Keratinocyte (primary cell): ENCODE results near the gene TSPAN4. TPM values are rescaled to one million over a fixed set of nuclear protein-coding genes. Genes with fewer than 3 reads are reported as not detected.

ENCODE experiments used
- DNase-seq: peaks from one replicate; pipeline ENCODE4 v3.0.0-alpha.2; 2011; ENCODE audit warnings: low read depth, missing footprints, low spot score
- FAIRE-seq: peaks from 2 replicates; lab custom pipeline; 2011; peaks lifted over from hg19 to GRCh38; lab: Jason Lieb, UNC
- H2AFZ ChIP-seq: 2 replicates; pipeline ENCODE4 v1.6.0; 2012; ENCODE audit warnings: low read length, control low read depth, inconsistent platforms; ENCODE audit not compliant: control insufficient read depth
- H3K27ac ChIP-seq: 2 replicates; pipeline ENCODE4 v1.5.1; 2011; ENCODE audit warnings: low read length; ENCODE audit not compliant: control insufficient read depth, insufficient read depth
- H3K27me3 ChIP-seq: 3 replicates; pipeline ENCODE4 v1.6.0; 2011; ENCODE audit warnings: low read length; ENCODE audit not compliant: control insufficient read depth, insufficient read depth; ENCODE audit errors: extremely low read depth
- H3K36me3 ChIP-seq, 2 experiments: 2 replicates in 1 of 2; 3 replicates in 1 of 2; pipeline ENCODE4 v1.5.1; 2011; ENCODE audit warnings: low read length in 2 of 2, mild to moderate bottlenecking in 1 of 2; ENCODE audit not compliant: control insufficient read depth in 2 of 2, insufficient read depth in 2 of 2; ENCODE audit errors: extremely low read depth in 1 of 2
- H3K4me1 ChIP-seq: 3 replicates; pipeline ENCODE4 v1.5.1; 2011; ENCODE audit warnings: low read length; ENCODE audit not compliant: control insufficient read depth, insufficient read depth; ENCODE audit errors: extremely low read depth
- H3K4me2 ChIP-seq: 3 replicates; pipeline ENCODE4 v1.6.0; 2011; ENCODE audit warnings: low read depth, low read length; ENCODE audit not compliant: control insufficient read depth, insufficient read depth; ENCODE audit errors: extremely low read depth
- H3K4me3 ChIP-seq, 3 experiments: fragments of 200-600 bp in 1 of 3; sonication (generic) in 1 of 3; 2 replicates in 2 of 3; 3 replicates in 1 of 3; pipeline ENCODE4 v1.5.1; 2011 to 2016; ENCODE audit warnings: low read length in 3 of 3, mild to moderate bottlenecking in 3 of 3, control low read depth in 2 of 3, inconsistent platforms in 1 of 3, low read depth in 1 of 3, mixed read lengths in 1 of 3, mixed run types in 1 of 3, moderate library complexity in 1 of 3; ENCODE audit not compliant: control insufficient read depth in 2 of 3, insufficient read depth in 2 of 3; ENCODE audit errors: extremely low read depth in 1 of 3
- H3K79me2 ChIP-seq: 2 replicates; pipeline ENCODE4 v1.6.0; 2012; ENCODE audit warnings: low read length; ENCODE audit not compliant: control insufficient read depth, insufficient read depth
- H3K9ac ChIP-seq: 3 replicates; pipeline ENCODE4 v1.6.0; 2011; ENCODE audit warnings: low read length; ENCODE audit not compliant: control insufficient read depth, insufficient read depth; ENCODE audit errors: extremely low read depth
- H3K9me1 ChIP-seq: 3 replicates; pipeline ENCODE4 v1.6.0; 2011; ENCODE audit warnings: low read length; ENCODE audit not compliant: control insufficient read depth, insufficient read depth; ENCODE audit errors: extremely low read depth
- H3K9me3 ChIP-seq: 2 replicates; pipeline ENCODE4 v1.5.1; 2012; ENCODE audit warnings: low read depth, low read length; ENCODE audit not compliant: control insufficient read depth
- H4K20me1 ChIP-seq: 3 replicates; pipeline ENCODE4 v1.6.0; 2011; ENCODE audit warnings: low read length; ENCODE audit not compliant: control insufficient read depth, insufficient read depth; ENCODE audit errors: extremely low read depth
- EZH2 ChIP-seq: IDR thresholded peaks from one replicate; pipeline ENCODE4 v1.6.1; 2012; ENCODE audit warnings: inconsistent platforms, mild to moderate bottlenecking, low read length, moderate library complexity
- dilution Hi-C: fragments of 300-500 bp; cut with MboI; formaldehyde crosslinking; loops from one replicate; pipeline ENCODE4 v1.7.0; 2020; ENCODE audit warnings: low sequenced_read_pairs; ENCODE audit not compliant: extremely low pct_ligation_motif_present
- polyA plus RNA-seq, 5 experiments: library from polyadenylated mRNA; depleted of rRNA in 3 of 5; stranded (reverse) in 3 of 5; stranded (forward) in 1 of 5; unstranded in 1 of 5; fragments of >200 nt; gene quantifications; 1 replicate in 1 of 5; 2 replicates in 3 of 5; 3 replicates in 1 of 5; pipeline versions ENCODE4 v1.2.1 to v1.2.3, GENCODE V29; 2011 to 2012; ENCODE audit warnings: missing spikeins in 2 of 5, low read depth in 1 of 5, low replicate concordance in 1 of 5
- TF ChIP-seq, protein P1 (sequence below), 3 experiments: IDR thresholded peaks in 1 of 3; conservative IDR thresholded peaks in 1 of 3; optimal IDR thresholded peaks in 1 of 3; 2 replicates in 2 of 3; 3 replicates in 1 of 3; pipeline versions ENCODE3 to v1.5.1; 2011; ENCODE audit warnings: low read length in 3 of 3, mild to moderate bottlenecking in 3 of 3, moderate library complexity in 2 of 3, control low read depth in 1 of 3, inconsistent platforms in 1 of 3; ENCODE audit not compliant: insufficient read depth in 2 of 3; ENCODE audit errors: extremely low read depth in 1 of 3

TSPAN4 gene
- polyA plus RNA-seq, 1 donor (not counting 4 experiments of a cell fraction or from before 2014, with no cell fraction given), result 42.1 TPM

DNA sequence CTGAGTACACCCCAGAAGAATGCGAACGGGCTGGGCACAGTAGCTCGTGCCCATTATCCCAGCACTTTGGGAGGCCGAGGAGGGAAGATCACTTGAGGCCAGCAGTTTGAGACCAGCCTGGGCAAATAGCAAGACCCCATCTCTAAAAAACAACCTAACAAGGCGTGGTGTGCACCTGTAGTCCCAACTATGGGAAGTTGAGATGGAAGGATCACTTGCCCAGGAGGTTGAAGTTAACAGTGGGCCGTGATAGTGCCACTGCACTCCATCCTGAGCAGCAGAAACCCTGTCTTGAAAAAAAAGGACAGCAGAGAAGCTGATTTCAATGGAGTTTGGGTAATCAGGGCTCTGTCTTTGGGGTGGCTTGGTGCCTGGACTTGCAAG lies 29.6 kb upstream of the TSPAN4 start:
- H3K4me2 ChIP-seq, result no peak overlapping the region
- no peak for DNase-seq
- no peak for FAIRE-seq
- no peak overlapping the region for H3K4me3 ChIP-seq
- H3K9ac ChIP-seq, result no peak overlapping the region
- H3K4me1 ChIP-seq, result peaks cover 20% of the 10 kb centered on the region
- H3K27me3 ChIP-seq, result no peaks in the 10 kb centered on the region
- peaks cover 19% of the 10 kb centered on the region for H4K20me1 ChIP-seq
- dilution Hi-C loops, result no loop called here
- peaks cover 39% of the 10 kb centered on the region for H3K79me2 ChIP-seq
- no peak overlapping the region for H2AFZ ChIP-seq
- H3K9me3 ChIP-seq, result no peaks in the 10 kb centered on the region
- peaks cover 29 to 31% of the 10 kb centered on the region in 2 experiments for H3K36me3 ChIP-seq
- TF ChIP-seq EZH2, result no peak
- TF ChIP-seq, protein P1, sequence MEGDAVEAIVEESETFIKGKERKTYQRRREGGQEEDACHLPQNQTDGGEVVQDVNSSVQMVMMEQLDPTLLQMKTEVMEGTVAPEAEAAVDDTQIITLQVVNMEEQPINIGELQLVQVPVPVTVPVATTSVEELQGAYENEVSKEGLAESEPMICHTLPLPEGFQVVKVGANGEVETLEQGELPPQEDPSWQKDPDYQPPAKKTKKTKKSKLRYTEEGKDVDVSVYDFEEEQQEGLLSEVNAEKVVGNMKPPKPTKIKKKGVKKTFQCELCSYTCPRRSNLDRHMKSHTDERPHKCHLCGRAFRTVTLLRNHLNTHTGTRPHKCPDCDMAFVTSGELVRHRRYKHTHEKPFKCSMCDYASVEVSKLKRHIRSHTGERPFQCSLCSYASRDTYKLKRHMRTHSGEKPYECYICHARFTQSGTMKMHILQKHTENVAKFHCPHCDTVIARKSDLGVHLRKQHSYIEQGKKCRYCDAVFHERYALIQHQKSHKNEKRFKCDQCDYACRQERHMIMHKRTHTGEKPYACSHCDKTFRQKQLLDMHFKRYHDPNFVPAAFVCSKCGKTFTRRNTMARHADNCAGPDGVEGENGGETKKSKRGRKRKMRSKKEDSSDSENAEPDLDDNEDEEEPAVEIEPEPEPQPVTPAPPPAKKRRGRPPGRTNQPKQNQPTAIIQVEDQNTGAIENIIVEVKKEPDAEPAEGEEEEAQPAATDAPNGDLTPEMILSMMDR (optimal IDR thresholded peaks at IDR 0.05 in 1 of 3, IDR thresholded peaks at IDR 0.05 in 1 of 3, conservative IDR thresholded peaks at IDR 0.05 in 1 of 3; ENCODE audit: extremely low read depth in 1 of 3, insufficient read depth in 2 of 3, low read length in 3 of 3), result no peak
- no peak overlapping the region for H3K27ac ChIP-seq
- H3K9me1 ChIP-seq, result no peaks in the 10 kb centered on the region

DNA sequence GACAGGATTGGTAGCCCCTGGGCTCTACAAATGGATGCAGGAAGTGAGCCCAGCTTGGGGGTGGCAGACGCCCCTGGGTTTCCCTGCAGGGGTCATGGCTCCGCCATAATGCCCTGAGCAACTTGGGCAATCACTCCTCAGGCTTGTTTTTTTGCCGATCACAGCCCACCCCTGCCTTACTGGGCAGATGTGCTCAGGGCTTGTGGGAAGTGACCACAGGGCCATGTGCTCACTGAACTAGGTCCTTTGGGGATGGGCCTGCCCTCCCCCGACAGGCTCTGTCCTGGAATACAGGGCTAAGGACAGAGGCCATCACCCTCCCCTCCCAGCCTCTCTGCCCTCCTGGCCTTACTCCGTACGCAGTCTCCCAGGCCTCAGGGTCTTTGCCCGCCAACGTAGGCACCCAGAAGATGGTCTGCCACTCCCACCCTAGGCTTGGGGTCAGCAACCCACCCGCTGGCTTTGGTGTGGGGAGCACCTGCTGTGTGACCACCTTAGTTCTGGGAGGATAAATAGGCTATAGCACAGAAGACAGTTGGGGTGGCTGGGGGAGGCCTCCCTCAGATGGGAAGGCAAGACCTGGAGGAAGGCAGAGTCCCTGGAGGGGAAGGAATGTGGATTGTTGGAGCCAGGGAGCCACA lies 29.1 kb upstream of the TSPAN4 start:
- no peak for TF ChIP-seq EZH2
- TF ChIP-seq, protein P1 (optimal IDR thresholded peaks at IDR 0.05 in 1 of 3, IDR thresholded peaks at IDR 0.05 in 1 of 3, conservative IDR thresholded peaks at IDR 0.05 in 1 of 3; ENCODE audit: extremely low read depth in 1 of 3, insufficient read depth in 2 of 3, low read length in 3 of 3), result no peak
- Histone ChIP-seq H3K36me3 (peaks cover 29 to 31% of the 10 kb centered on the region in 2 experiments), H3K79me2 (peaks cover 36% of the 10 kb centered on the region), H3K4me2 (no peak overlapping the region), H2AFZ (no peak overlapping the region), H3K4me3 (no peak overlapping the region), H3K27me3 (no peaks in the 10 kb centered on the region), H3K9ac (no peak overlapping the region), H4K20me1 (peaks cover 19% of the 10 kb centered on the region), H3K27ac (no peak overlapping the region), H3K4me1 (peaks cover 20% of the 10 kb centered on the region), H3K9me3 (no peaks in the 10 kb centered on the region), H3K9me1 (no peaks in the 10 kb centered on the region)
- DNase-seq (no peak), FAIRE-seq (no peak)
- dilution Hi-C loops, result no loop called here
